Activated naive CD8-positive, alpha-beta T cell treated with anti-CD3 and anti-CD28 coated beads for 36 hours (primary cell): ENCODE results near the gene RECK. TPM values are rescaled to one million over a fixed set of nuclear protein-coding genes. Genes with fewer than 3 reads are reported as not detected.

Experiments used
- DNase-seq: peaks from one replicate; pipeline ENCODE4 v3.0.0; 2021
- H3K27ac Mint-ChIP-seq: one replicate; pipeline ENCODE4 v1.8.0; 2022; ENCODE audit warnings: mild to moderate bottlenecking, moderate library complexity, mixed read lengths
- H3K27me3 Mint-ChIP-seq: one replicate; pipeline ENCODE4 v1.8.0; 2022; ENCODE audit warnings: mild to moderate bottlenecking, mixed read lengths
- H3K36me3 Mint-ChIP-seq: one replicate; pipeline ENCODE4 v1.8.0; 2021; ENCODE audit warnings: mild to moderate bottlenecking, mixed read lengths
- H3K4me1 Mint-ChIP-seq: one replicate; pipeline ENCODE4 v1.8.0; 2021; ENCODE audit warnings: mixed read lengths
- H3K4me3 Mint-ChIP-seq: one replicate; pipeline ENCODE4 v1.8.0; 2022; ENCODE audit warnings: mild to moderate bottlenecking, moderate library complexity, mixed read lengths
- H3K9me3 Mint-ChIP-seq: one replicate; pipeline ENCODE4 v1.8.0; 2022; ENCODE audit warnings: mixed read lengths
- total RNA-seq, 2 experiments: library from RNA; stranded (reverse); gene quantifications; one replicate each; pipeline ENCODE4 v1.2.3, GENCODE V29; 2021

RECK gene
- total RNA-seq, 2 experiments from 2014 or later = 4.4 to 5.2 TPM

DNA sequence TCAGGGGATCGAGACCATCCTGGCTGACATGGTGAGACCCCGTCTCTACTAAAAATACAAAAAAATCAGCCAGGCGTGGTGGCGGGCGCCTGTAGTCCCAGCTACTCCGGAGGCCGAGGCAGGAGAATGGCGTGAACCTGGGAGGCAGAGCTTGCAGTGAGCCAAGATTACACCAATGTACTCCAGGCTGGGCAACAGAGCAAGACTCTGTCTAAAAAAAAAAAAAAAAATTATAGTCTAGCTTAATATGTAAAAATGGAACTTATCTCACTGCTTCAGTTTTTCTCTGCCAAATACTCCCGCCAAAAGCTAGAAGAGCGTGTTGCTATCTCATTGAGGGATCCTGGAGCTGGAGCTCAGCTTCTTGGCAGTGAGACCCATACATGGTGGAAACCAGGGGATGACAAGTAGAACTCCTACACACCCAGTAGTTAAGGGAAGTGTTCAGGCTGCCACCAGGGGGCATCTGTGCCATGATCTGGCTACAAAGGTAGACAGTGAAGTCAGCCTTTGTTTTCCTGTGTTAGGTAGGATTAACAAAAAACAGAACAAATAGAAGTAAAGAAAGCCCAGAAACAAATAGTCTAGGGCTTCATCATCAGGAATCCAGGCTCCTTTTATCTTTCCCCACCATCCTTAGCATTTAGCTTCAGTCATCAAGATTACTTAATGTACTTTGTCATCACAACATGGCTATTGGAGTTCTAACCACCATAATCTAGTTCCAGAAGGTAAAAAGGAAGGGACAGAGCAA, 66.2 kb downstream of the RECK start:
- peaks cover 7% of the 10 kb centered on the region for H3K4me1 Mint-ChIP-seq
- no peaks in the 10 kb centered on the region for H3K27me3 Mint-ChIP-seq
- H3K36me3 Mint-ChIP-seq = no peaks in the 10 kb centered on the region
- DNase-seq = peak; percentile 83
- no peak overlapping the region for H3K4me3 Mint-ChIP-seq
- no peaks in the 10 kb centered on the region for H3K9me3 Mint-ChIP-seq
- no peak overlapping the region for H3K27ac Mint-ChIP-seq

DNA sequence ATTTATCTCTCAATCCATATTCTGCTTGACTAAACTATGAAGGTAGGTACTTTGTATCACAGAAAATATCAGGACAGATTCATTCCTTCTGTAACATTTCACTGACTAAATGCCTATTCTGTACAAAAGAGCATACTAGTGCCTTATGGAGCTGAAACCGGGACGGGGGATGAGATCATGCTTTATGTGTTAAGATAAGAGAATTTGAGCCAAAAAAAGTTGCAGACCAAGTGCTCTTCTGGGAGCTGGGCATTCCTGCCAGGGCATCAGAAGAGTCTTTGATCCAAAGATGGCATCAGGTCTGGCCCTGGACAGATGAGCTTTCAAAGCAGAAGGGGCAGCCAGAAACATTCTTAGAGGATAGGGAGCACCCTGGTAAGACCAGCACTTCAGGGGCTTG, 72.4 kb downstream of the RECK start:
- Mint-ChIP-seq H3K4me3 (no peak overlapping the region), H3K36me3 (no peaks in the 10 kb centered on the region), H3K27me3 (no peaks in the 10 kb centered on the region), H3K4me1 (peaks cover 7% of the 10 kb centered on the region), H3K27ac (no peak overlapping the region), H3K9me3 (no peaks in the 10 kb centered on the region)
- no peak for DNase-seq

- no peaks in the 10 kb centered on the region for H3K36me3 Mint-ChIP-seq
- H3K27me3 Mint-ChIP-seq = no peaks in the 10 kb centered on the region
- no peaks in the 10 kb centered on the region for H3K9me3 Mint-ChIP-seq
- no peak overlapping the region for H3K4me3 Mint-ChIP-seq
- no peak for DNase-seq
- H3K4me1 Mint-ChIP-seq = peaks cover 7% of the 10 kb centered on the region
- H3K27ac Mint-ChIP-seq = no peak overlapping the region
Measured at GRCh38 chr9:36110434-36110833, 73.7 kb downstream of the RECK start.

- Mint-ChIP-seq H3K4me3 (no peak overlapping the region), H3K36me3 (no peaks in the 10 kb centered on the region), H3K4me1 (peaks cover 7% of the 10 kb centered on the region), H3K9me3 (no peaks in the 10 kb centered on the region), H3K27me3 (no peaks in the 10 kb centered on the region), H3K27ac (no peak overlapping the region)
- DNase-seq = no peak
Measured at GRCh38 chr9:36112516-36112915, 75.8 kb downstream of the RECK start.

GRCh38 chr9:36113999-36114398, 77.3 kb downstream of the RECK start:
- Mint-ChIP-seq H3K27me3 (no peaks in the 10 kb centered on the region), H3K9me3 (no peaks in the 10 kb centered on the region), H3K27ac (no peak overlapping the region), H3K4me3 (no peak overlapping the region), H3K36me3 (no peaks in the 10 kb centered on the region), H3K4me1 (no peaks in the 10 kb centered on the region)
- no peak for DNase-seq

DNA sequence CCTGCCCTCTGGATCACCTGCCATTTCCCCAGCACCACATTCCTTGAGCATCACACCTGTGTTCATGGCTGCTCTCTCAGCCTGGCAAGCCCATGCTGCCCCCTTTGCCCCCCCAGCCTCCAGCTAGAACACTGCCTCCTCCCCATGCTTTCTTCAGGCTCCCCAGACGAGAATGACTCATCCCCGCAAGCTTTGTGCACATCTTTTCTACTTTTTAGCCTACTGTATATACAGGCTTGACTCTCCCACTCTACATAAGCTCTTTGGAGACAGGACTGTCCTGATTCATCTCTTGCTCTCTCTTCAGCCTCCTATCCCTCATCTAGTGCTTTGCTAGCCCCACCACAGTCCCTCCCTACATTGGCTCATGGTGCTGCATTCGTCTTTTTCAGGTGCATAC, 79.9 kb downstream of the RECK start:
- H3K9me3 Mint-ChIP-seq = no peaks in the 10 kb centered on the region
- DNase-seq = no peak
- no peaks in the 10 kb centered on the region for H3K4me1 Mint-ChIP-seq
- no peaks in the 10 kb centered on the region for H3K27me3 Mint-ChIP-seq
- no peak overlapping the region for H3K27ac Mint-ChIP-seq
- H3K4me3 Mint-ChIP-seq = no peak overlapping the region
- no peaks in the 10 kb centered on the region for H3K36me3 Mint-ChIP-seq

DNA sequence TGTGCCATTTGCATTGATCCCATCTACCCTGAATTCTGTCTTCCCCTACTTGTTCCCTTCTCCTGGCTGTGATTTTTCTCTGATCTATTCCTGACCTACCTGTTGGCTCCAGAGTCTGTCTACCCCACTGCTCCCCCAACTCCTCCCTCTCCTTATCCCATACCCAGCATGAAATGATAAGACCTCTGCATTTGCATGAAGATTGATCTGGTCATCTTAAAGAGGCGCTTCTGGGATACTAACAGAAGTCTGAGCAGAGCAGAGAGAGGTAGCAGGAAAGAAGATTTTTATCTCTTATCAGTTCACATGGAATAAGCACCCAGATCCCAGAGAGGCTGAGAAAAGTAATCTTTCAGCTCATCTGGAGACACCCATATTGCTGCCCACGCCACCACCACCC, 81.5 kb downstream of the RECK start:
- H3K27me3 Mint-ChIP-seq = no peaks in the 10 kb centered on the region
- H3K9me3 Mint-ChIP-seq = no peaks in the 10 kb centered on the region
- no peak overlapping the region for H3K4me3 Mint-ChIP-seq
- H3K36me3 Mint-ChIP-seq = no peaks in the 10 kb centered on the region
- no peak for DNase-seq
- H3K27ac Mint-ChIP-seq = no peak overlapping the region
- H3K4me1 Mint-ChIP-seq = no peaks in the 10 kb centered on the region

DNA sequence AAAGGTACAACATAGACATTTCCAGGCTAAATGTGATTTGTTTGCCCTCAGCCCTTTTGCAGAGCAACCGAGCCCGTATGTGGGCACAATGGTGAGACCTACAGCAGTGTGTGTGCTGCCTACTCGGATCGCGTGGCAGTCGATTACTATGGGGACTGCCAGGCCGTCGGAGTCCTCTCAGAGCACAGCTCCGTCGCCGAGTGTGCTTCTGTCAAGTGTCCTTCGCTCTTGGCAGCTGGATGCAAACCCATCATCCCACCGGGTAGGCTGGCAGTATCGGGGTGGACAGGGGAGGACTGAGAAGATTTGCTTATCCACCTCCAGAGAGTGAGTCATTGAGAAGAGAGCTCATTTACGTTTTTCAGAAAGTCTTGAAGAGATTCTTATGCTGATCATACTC, 82.0 kb downstream of the RECK start:
- DNase-seq = no peak
- H3K27ac Mint-ChIP-seq = no peak overlapping the region

DNA sequence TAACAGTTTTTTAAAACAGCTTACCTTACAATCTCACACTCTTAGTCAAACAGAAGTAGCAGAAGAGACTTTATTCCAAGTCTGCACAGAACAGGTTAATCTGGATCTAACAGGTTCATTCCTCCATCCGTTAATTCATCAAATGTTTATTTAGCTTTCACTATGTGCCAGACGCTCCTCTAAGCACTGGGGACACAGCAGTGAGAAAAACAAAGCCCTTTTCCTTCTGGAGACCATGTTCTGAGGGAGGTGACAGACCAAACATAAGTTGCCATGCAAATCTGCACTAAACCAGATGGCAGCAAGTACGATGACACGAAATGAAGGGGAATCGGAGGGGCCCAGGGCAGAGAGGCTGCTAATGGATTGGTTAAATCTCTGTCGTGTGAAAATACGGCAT, 82.8 kb downstream of the RECK start:
- Mint-ChIP-seq H3K27me3 (no peaks in the 10 kb centered on the region), H3K27ac (no peak overlapping the region), H3K4me3 (no peak overlapping the region), H3K9me3 (no peaks in the 10 kb centered on the region), H3K36me3 (no peaks in the 10 kb centered on the region), H3K4me1 (peaks cover 2% of the 10 kb centered on the region)
- DNase-seq = no peak

More for the DNA sequence above, 82.0 kb downstream of the RECK start:
- no peaks in the 10 kb centered on the region for H3K27me3 Mint-ChIP-seq
- no peak overlapping the region for H3K4me3 Mint-ChIP-seq
- no peaks in the 10 kb centered on the region for H3K4me1 Mint-ChIP-seq
- no peaks in the 10 kb centered on the region for H3K36me3 Mint-ChIP-seq
- no peaks in the 10 kb centered on the region for H3K9me3 Mint-ChIP-seq

DNA sequence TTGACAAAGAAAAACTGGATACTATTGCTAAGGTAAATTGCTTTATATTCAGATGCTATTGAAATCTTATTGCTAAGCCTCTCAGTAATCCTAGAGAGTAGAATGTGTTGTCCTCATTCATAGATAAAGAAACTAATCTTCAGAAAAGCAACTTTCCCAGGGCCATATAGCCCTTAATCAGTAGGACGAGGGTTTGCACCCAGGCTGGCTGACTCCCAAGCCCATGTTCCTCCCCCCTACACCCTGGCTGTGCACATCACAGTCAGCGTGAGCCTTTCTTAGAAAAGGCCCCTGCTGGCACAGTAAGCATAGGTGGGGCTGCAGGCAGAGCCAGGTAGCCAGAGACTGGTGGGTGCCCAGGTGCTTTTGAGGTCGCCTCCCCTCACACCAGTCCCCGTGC, 84.0 kb downstream of the RECK start:
- no peaks in the 10 kb centered on the region for H3K27me3 Mint-ChIP-seq
- H3K4me3 Mint-ChIP-seq = no peak overlapping the region
- H3K27ac Mint-ChIP-seq = no peak overlapping the region
- DNase-seq = no peak
- peaks cover 11% of the 10 kb centered on the region for H3K4me1 Mint-ChIP-seq
- no peaks in the 10 kb centered on the region for H3K36me3 Mint-ChIP-seq
- H3K9me3 Mint-ChIP-seq = no peaks in the 10 kb centered on the region

DNA sequence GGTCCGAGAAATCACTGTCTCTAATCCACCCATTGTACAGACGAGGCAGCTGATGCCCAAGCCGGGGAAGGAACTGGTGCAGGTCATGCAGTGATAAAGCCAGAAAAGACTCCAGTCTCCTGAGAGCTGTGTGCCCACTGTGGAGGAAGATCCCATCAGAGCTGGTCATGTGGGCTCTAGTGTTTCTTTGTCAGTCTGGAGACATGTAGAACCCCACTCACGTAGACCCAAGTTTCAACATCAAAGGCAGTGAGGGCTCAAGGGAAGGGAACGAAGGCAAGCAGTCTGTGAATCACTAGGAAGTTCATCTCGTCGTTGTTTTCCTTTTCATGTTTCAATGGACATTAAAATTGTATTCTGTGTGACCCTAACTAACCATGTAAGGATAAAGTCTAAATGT, 85.3 kb downstream of the RECK start:
- Mint-ChIP-seq H3K4me3 (no peak overlapping the region), H3K9me3 (no peaks in the 10 kb centered on the region), H3K27ac (no peak overlapping the region), H3K27me3 (no peaks in the 10 kb centered on the region), H3K4me1 (peaks cover 13% of the 10 kb centered on the region), H3K36me3 (no peaks in the 10 kb centered on the region)
- DNase-seq = no peak

- H3K36me3 Mint-ChIP-seq = no peaks in the 10 kb centered on the region
- H3K4me3 Mint-ChIP-seq = no peak overlapping the region
- peaks cover 24% of the 10 kb centered on the region for H3K4me1 Mint-ChIP-seq
- no peaks in the 10 kb centered on the region for H3K9me3 Mint-ChIP-seq
- no peak for DNase-seq
- H3K27ac Mint-ChIP-seq = no peak overlapping the region
- H3K27me3 Mint-ChIP-seq = no peaks in the 10 kb centered on the region
Measured at GRCh38 chr9:36123515-36123914, 86.8 kb downstream of the RECK start.

- Mint-ChIP-seq H3K27ac (no peak overlapping the region), H3K27me3 (no peaks in the 10 kb centered on the region), H3K9me3 (no peaks in the 10 kb centered on the region), H3K4me3 (no peak overlapping the region), H3K4me1 (peaks cover 24% of the 10 kb centered on the region), H3K36me3 (no peaks in the 10 kb centered on the region)
- no peak for DNase-seq
Measured at GRCh38 chr9:36125062-36125855, 88.5 kb downstream of the RECK start.

GRCh38 chr9:36126016-36126730, 89.5 kb downstream of the RECK start:
- no peaks in the 10 kb centered on the region for H3K9me3 Mint-ChIP-seq
- H3K36me3 Mint-ChIP-seq = no peaks in the 10 kb centered on the region
- no peaks in the 10 kb centered on the region for H3K27me3 Mint-ChIP-seq
- H3K4me1 Mint-ChIP-seq = peaks cover 24% of the 10 kb centered on the region
- no peak overlapping the region for H3K4me3 Mint-ChIP-seq
- H3K27ac Mint-ChIP-seq = no peak overlapping the region
- DNase-seq = no peak

GRCh38 chr9:36127652-36128244, 91.0 kb downstream of the RECK start:
- H3K4me1 Mint-ChIP-seq = peaks cover 24% of the 10 kb centered on the region
- no peak overlapping the region for H3K27ac Mint-ChIP-seq

More at GRCh38 chr9:36127652-36128244, 91.0 kb downstream of the RECK start:
- H3K4me3 Mint-ChIP-seq = no peak overlapping the region
- H3K9me3 Mint-ChIP-seq = no peaks in the 10 kb centered on the region
- H3K36me3 Mint-ChIP-seq = no peaks in the 10 kb centered on the region
- DNase-seq = no peak
- H3K27me3 Mint-ChIP-seq = no peaks in the 10 kb centered on the region
